ENCODE data around the gene ATP6V1A.

The ATP6V1A gene

DNA sequence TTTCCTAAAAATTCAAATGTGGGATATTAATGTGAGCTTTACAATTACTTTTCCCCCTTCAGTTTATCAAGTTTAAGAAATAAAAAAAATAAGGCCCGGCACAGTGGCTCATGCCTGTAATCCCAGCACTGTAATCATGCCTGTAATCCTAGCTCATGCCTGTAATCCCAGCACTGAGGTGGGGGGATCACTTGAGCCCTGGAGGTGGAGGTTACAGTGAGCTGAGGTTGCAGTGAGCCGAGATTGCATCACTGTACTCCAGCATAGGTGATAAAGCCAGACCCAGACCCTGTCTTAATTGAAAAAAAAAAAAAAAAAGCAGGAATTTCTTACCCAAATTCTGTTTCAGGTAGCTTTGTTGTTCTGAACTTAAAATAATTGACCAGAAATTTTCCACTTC lies 17.9 kb downstream of the ATP6V1A start:
- H3K27ac ChIP-seq = no peak overlapping the region
- intact Hi-C loops (cut with DNase I; ENCODE audit: low total_unique reads) = no loop called here
- no peak for TF ChIP-seq CTCF (IDR thresholded peaks at IDR 0.05)
- peaks cover 0 to 3% (median 0%) of the 10 kb centered on the region in 4 donors for H3K4me1 ChIP-seq
- H3K36me3 ChIP-seq = no peaks in the 10 kb centered on the region
- no peak overlapping the region for H3K4me3 ChIP-seq
- no peak for DNase-seq
- H3K27me3 ChIP-seq = no peaks in the 10 kb centered on the region
- no peaks in the 10 kb centered on the region for H3K9me3 ChIP-seq

- Histone ChIP-seq H3K9me3 (no peaks in the 10 kb centered on the region), H3K4me1 (peaks cover 0 to 3% (median 0%) of the 10 kb centered on the region in 4 donors), H3K36me3 (no peaks in the 10 kb centered on the region), H3K27ac (no peak overlapping the region), H3K27me3 (no peaks in the 10 kb centered on the region), H3K4me3 (no peak overlapping the region)
- no peak for DNase-seq
- intact Hi-C loops (cut with DNase I; ENCODE audit: low total_unique reads) = no loop called here
- no peak for TF ChIP-seq CTCF (IDR thresholded peaks at IDR 0.05)
Measured at GRCh38 chr3:113769551-113769950, 22.7 kb downstream of the ATP6V1A start.

DNA sequence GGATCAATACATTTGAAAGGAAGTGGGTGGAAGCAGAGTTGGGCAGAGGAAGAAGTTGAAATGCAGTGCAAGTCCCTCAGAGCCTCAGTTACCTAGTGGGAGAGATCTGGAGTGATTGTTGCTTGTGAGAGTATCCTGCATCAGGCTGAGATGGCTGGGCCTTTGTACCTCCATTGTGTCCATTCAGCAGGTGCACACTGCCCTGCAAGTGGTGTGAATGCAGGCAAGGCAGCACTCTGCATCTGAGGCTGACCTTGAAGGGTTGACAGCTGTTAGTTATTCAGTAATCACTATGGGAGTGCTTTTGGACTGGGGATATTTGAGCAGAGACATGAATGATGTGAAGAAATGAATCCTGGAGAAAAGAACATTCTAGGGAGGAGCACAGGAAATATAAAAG lies 25.2 kb downstream of the ATP6V1A start:
- no peak overlapping the region for H3K27ac ChIP-seq
- no peaks in the 10 kb centered on the region for H3K27me3 ChIP-seq
- intact Hi-C loops (cut with DNase I; ENCODE audit: low total_unique reads) = no loop called here
- no peak overlapping the region for H3K4me3 ChIP-seq
- no peaks in the 10 kb centered on the region for H3K9me3 ChIP-seq
- DNase-seq = no peak
- no peak for TF ChIP-seq CTCF (IDR thresholded peaks at IDR 0.05)
- peaks cover 0 to 3% (median 0%) of the 10 kb centered on the region in 4 donors for H3K4me1 ChIP-seq
- H3K36me3 ChIP-seq = no peaks in the 10 kb centered on the region

DNA sequence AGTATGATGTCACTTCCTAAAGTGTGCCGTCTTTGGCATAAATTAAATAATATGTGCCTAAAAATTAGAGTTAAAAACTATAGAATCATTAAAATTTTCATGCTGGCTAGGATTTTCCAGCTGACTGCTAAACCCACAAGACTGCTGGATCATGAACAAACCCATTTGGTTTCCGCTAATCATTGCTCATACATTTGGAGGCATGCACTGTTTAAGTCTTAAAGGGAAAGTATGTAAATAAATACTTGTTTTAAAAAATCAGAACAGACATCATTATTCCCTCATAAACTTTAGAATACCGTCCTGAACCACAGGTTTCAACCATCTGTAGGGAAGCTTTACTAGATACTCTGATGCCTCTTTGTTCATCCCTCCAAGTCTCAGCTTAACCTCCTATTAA lies 26.5 kb downstream of the ATP6V1A start:
- no peak for DNase-seq
- Histone ChIP-seq H3K4me3 (no peak overlapping the region), H3K9me3 (no peaks in the 10 kb centered on the region), H3K36me3 (no peaks in the 10 kb centered on the region), H3K27ac (no peak overlapping the region), H3K4me1 (no peaks in the 10 kb centered on the region), H3K27me3 (no peaks in the 10 kb centered on the region)
- intact Hi-C loops (cut with DNase I; ENCODE audit: low total_unique reads) = no loop called here
- no peak for TF ChIP-seq CTCF (IDR thresholded peaks at IDR 0.05)

DNA sequence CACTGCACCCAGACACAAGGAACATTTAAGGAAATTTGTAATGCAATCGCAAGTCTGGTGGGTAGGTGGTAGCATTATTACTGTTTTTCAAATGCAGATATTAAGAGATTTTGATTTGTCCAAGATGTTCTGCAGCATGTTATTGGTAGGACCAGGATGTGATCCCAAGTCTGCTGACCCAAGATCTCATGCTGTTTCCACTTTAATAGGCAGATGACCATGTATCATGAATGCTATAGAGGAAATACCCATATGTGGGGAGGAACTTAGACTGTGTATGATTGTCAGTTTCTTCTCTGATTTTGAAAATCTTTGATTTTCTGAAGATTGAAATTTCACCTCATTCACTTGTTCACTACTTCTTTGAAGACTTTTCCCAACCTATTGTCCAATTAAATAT lies 28.7 kb downstream of the ATP6V1A start:
- Histone ChIP-seq H3K4me3 (no peak overlapping the region), H3K9me3 (no peaks in the 10 kb centered on the region), H3K27me3 (no peaks in the 10 kb centered on the region), H3K27ac (no peak overlapping the region), H3K36me3 (no peaks in the 10 kb centered on the region), H3K4me1 (no peaks in the 10 kb centered on the region)
- TF ChIP-seq CTCF (IDR thresholded peaks at IDR 0.05) = no peak
- no peak for DNase-seq
- intact Hi-C loops (cut with DNase I; ENCODE audit: low total_unique reads) = no loop called here

- DNase-seq = no peak
- Histone ChIP-seq H3K27ac (no peak overlapping the region), H3K27me3 (no peaks in the 10 kb centered on the region), H3K4me1 (no peaks in the 10 kb centered on the region), H3K36me3 (no peaks in the 10 kb centered on the region), H3K9me3 (no peaks in the 10 kb centered on the region), H3K4me3 (no peak overlapping the region)
- no peak for TF ChIP-seq CTCF (IDR thresholded peaks at IDR 0.05)
- intact Hi-C loops (cut with DNase I; ENCODE audit: low total_unique reads) = no loop called here
Measured at GRCh38 chr3:113776564-113776963, 29.7 kb downstream of the ATP6V1A start.
